GM21423 (cell line): ENCODE measurements around the gene PLK3.
"Not testable (repeated sequence)": the region's sequence is repeated elsewhere in the genome, so short reads cannot be mapped to it uniquely, and the experiment has no call there.

Source experiments
- ATAC-seq: cut with Tn5 transposase; IDR thresholded peaks from one replicate; pipeline ENCODE4 v1.9.1; 2021; ENCODE audit warnings: mild to moderate bottlenecking, moderate library complexity; ENCODE audit not compliant: unreplicated experiment

The PLK3 gene

GRCh38 chr1:44808063-44808937 lies 8.1 kb downstream of the PLK3 start, which contains the start of gene BTBD19:
TSS of gene BTBD19 (plus strand) at chr1:44808523. CDS start at chr1:44808821, 298 bp downstream.
- ATAC-seq = peak; percentile 26

- peak; percentile 35 for ATAC-seq
These were observed 9.1 kb downstream of the PLK3 start for GRCh38 chr1:44808938-44809917.

- ATAC-seq = no peak
These were observed 10.1 kb downstream of the PLK3 start for GRCh38 chr1:44810101-44810761.

- not testable (repeated sequence) for ATAC-seq
These were observed 10.6 kb downstream of the PLK3 start for GRCh38 chr1:44810762-44811105.

GRCh38 chr1:44811234-44811633 lies 11.1 kb downstream of the PLK3 start:
- ATAC-seq = no peak

- no peak for ATAC-seq
These were observed 12.8 kb downstream of the PLK3 start for GRCh38 chr1:44812822-44813543.

GRCh38 chr1:44815926-44816325 lies 15.7 kb downstream of the PLK3 start:
- not testable (repeated sequence) for ATAC-seq

- ATAC-seq = no peak
These were observed 17.1 kb downstream of the PLK3 start for GRCh38 chr1:44817307-44817706.

GRCh38 chr1:44817771-44818495 lies 17.8 kb downstream of the PLK3 start:
- ATAC-seq = no peak

GRCh38 chr1:44819196-44819607 lies 19.0 kb downstream of the PLK3 start:
- peak; percentile 6 for ATAC-seq

GRCh38 chr1:44819608-44820327 lies 19.6 kb downstream of the PLK3 start:
- ATAC-seq = peak; percentile 75

GRCh38 chr1:44820328-44821239 lies 20.4 kb downstream of the PLK3 start:
- no peak for ATAC-seq

- no peak for ATAC-seq
These were observed 21.1 kb downstream of the PLK3 start for GRCh38 chr1:44821240-44821715.

GRCh38 chr1:44822131-44822701 lies 22.0 kb downstream of the PLK3 start:
- ATAC-seq = no peak

- ATAC-seq = no peak
These were observed 22.8 kb downstream of the PLK3 start for GRCh38 chr1:44822981-44823451.

GRCh38 chr1:44824392-44824791 lies 24.2 kb downstream of the PLK3 start:
- ATAC-seq = not testable (repeated sequence)
